ENCODE measurements around the gene TGFB1. TPM values are rescaled to one million over a fixed set of nuclear protein-coding genes. Genes with fewer than 3 reads are reported as not detected.
A peak's percentile ranks its signal among the peaks of the same experiment; 100 is the strongest.

TGFB1 gene
- total and polyA plus RNA-seq, 5 experiments from 2014 or later: 30.5 to 85.6 (median 45.4) TPM

- DNase-seq: no peak
- Mint-ChIP-seq H3K27me3 (no peaks in the 10 kb centered on the region), H3K36me3 (peaks cover 6 to 63% (median 21%) of the 10 kb centered on the region in 3 donors), H3K4me3 (no peak overlapping the region), H3K4me1 (peaks cover 22 to 46% (median 29%) of the 10 kb centered on the region in 4 donors), H3K9me3 (no peaks in the 10 kb centered on the region), H3K27ac (peak overlapping the region in 4 of 10 donors; percentile 17 to 80 (median 75))
- POLR2A ChIA-PET: interaction anchor here (0.9 to 2.2 kb wide), 6 partner anchors 9 to 55 kb away, joined by 3 to 9 read pairs (median 4); partner anchors contain the start of genes CCDC97 and HNRNPUL1
- ATAC-seq: no peak
These were observed 34.8 kb downstream of the TGFB1 start for GRCh38 chr19:41318696-41319499.

- peaks cover 11 to 73% (median 24%) of the 10 kb centered on the region in 3 donors for H3K36me3 Mint-ChIP-seq
- no peak for DNase-seq
These were observed 37.3 kb downstream of the TGFB1 start for GRCh38 chr19:41316306-41316920.

GRCh38 chr19:41311613-41312012, 42.1 kb downstream of the TGFB1 start:
- DNase-seq: no peak
- peaks cover 37 to 78% (median 68%) of the 10 kb centered on the region in 4 donors for H3K4me1 Mint-ChIP-seq
- no peak for ATAC-seq
- peak overlapping the region; percentile 36 to 99 (median 78) for H3K4me3 Mint-ChIP-seq
- no peaks in the 10 kb centered on the region for H3K9me3 Mint-ChIP-seq
- H3K27ac Mint-ChIP-seq: peak overlapping the region in 8 of 10 donors; percentile 43 to 98 (median 79)
- peaks cover 5 to 46% (median 16%) of the 10 kb centered on the region in 3 donors for H3K36me3 Mint-ChIP-seq
- peaks cover 0 to 3% (median 0%) of the 10 kb centered on the region in 5 donors for H3K27me3 Mint-ChIP-seq
- POLR2A ChIA-PET: interaction anchor here (10.5 to 11.3 kb wide), 2 partner anchors 41 to 48 kb away, joined by 180 to 300 read pairs; partner anchors contain the start of genes HNRNPUL1 and TGFB1

More at GRCh38 chr19:41316306-41316920, 37.3 kb downstream of the TGFB1 start:
- no peaks in the 10 kb centered on the region for H3K9me3 Mint-ChIP-seq
- peak overlapping the region in 4 of 10 donors; percentile 7 to 66 (median 21) for H3K27ac Mint-ChIP-seq
- ATAC-seq: no peak
- POLR2A ChIA-PET: interaction anchor here (1.0 to 2.5 kb wide), 2 partner anchors 11 to 26 kb away, joined by 4 to 10 read pairs; no protein-coding TSS in a partner anchor
- H3K27me3 Mint-ChIP-seq: no peaks in the 10 kb centered on the region
- peaks cover 22 to 47% (median 30%) of the 10 kb centered on the region in 4 donors for H3K4me1 Mint-ChIP-seq
- peak overlapping the region in 2 of 10 donors; percentile 15 to 45 for H3K4me3 Mint-ChIP-seq

- H3K27ac Mint-ChIP-seq: peak overlapping the region in 6 of 10 donors; percentile 62 to 99 (median 96)
- H3K4me3 Mint-ChIP-seq: peak overlapping the region; percentile 51 to 99 (median 96)
- H3K9me3 Mint-ChIP-seq: no peaks in the 10 kb centered on the region
- H3K36me3 Mint-ChIP-seq: peaks cover 5 to 44% (median 10%) of the 10 kb centered on the region in 3 donors
- H3K27me3 Mint-ChIP-seq: peaks cover 0 to 3% (median 0%) of the 10 kb centered on the region in 5 donors
- POLR2A ChIA-PET: interaction anchor here (1.3 to 11.3 kb wide), 5 partner anchors 9 to 47 kb away, joined by 6 to 300 read pairs (median 8); partner anchors contain the start of genes HNRNPUL1 and TGFB1
- peaks cover 35 to 80% (median 74%) of the 10 kb centered on the region in 4 donors for H3K4me1 Mint-ChIP-seq
- DNase-seq (no peak), ATAC-seq (no peak)
These were observed 42.6 kb downstream of the TGFB1 start for GRCh38 chr19:41311072-41311471.

GRCh38 chr19:41310033-41310831, 43.5 kb downstream of the TGFB1 start, which contains the start of gene CCDC97:
Gene CCDC97 (plus strand): TSS chr19:41310172. CDS start chr19:41310311, 139 bp downstream.
- Mint-ChIP-seq H3K27me3 (peaks cover 0 to 3% (median 0%) of the 10 kb centered on the region in 5 donors), H3K9me3 (no peaks in the 10 kb centered on the region), H3K4me1 (peaks cover 34 to 85% (median 82%) of the 10 kb centered on the region in 4 donors), H3K4me3 (peak within 1 kb of the TSS; percentile 93 to 99 (median 97)), H3K27ac (peak within 1 kb of the TSS; percentile 94 to 100 (median 99)), H3K36me3 (peaks cover 5 to 48% (median 12%) of the 10 kb centered on the region in 3 donors)
- peak; percentile 82 to 97 (median 90) for DNase-seq
- ATAC-seq: peak; percentile 67 to 69
- POLR2A ChIA-PET: interaction anchor here (0.5 to 11.3 kb wide), 14 partner anchors 8 to 239 kb away, joined by 3 to 300 read pairs (median 7); partner anchors contain the start of genes B9D2, DMAC2, HNRNPUL1 and TGFB1

GRCh38 chr19:41309180-41310032, 44.3 kb downstream of the TGFB1 start:
- Mint-ChIP-seq H3K9me3 (no peaks in the 10 kb centered on the region), H3K27me3 (peaks cover 0 to 3% (median 0%) of the 10 kb centered on the region in 5 donors), H3K4me3 (peak overlapping the region; percentile 93 to 99 (median 97)), H3K36me3 (peaks cover 5 to 54% (median 14%) of the 10 kb centered on the region in 3 donors), H3K27ac (peak overlapping the region; percentile 94 to 100 (median 99)), H3K4me1 (peaks cover 35 to 92% (median 89%) of the 10 kb centered on the region in 4 donors)
- ATAC-seq (peak in 1 of 2 donors; percentile 0), DNase-seq (no peak)
- POLR2A ChIA-PET: interaction anchor here (0.6 to 11.3 kb wide), 23 partner anchors 8 to 561 kb away, joined by 3 to 300 read pairs (median 6); partner anchors contain the start of genes B9D2, DMAC2, HNRNPUL1 and TGFB1

GRCh38 chr19:41308450-41309179, 45.1 kb downstream of the TGFB1 start:
- peak; percentile 56 to 63 for ATAC-seq
- H3K27ac Mint-ChIP-seq: peak overlapping the region; percentile 94 to 100 (median 99)
- peaks cover 5 to 54% (median 21%) of the 10 kb centered on the region in 3 donors for H3K36me3 Mint-ChIP-seq
- peaks cover 40 to 96% (median 93%) of the 10 kb centered on the region in 4 donors for H3K4me1 Mint-ChIP-seq
- peak overlapping the region; percentile 93 to 99 (median 97) for H3K4me3 Mint-ChIP-seq
- H3K27me3 Mint-ChIP-seq: peaks cover 0 to 3% (median 0%) of the 10 kb centered on the region in 5 donors
- DNase-seq: peak; percentile 85 to 99 (median 91)
- POLR2A ChIA-PET: interaction anchor here (0.6 to 11.3 kb wide), 18 partner anchors 10 to 560 kb away, joined by 3 to 300 read pairs (median 4); partner anchors contain the start of genes B9D2, HNRNPUL1 and TGFB1
- no peaks in the 10 kb centered on the region for H3K9me3 Mint-ChIP-seq

- Mint-ChIP-seq H3K27me3 (peaks cover 0 to 3% (median 0%) of the 10 kb centered on the region in 5 donors), H3K9me3 (no peaks in the 10 kb centered on the region), H3K36me3 (peaks cover 0 to 54% (median 17%) of the 10 kb centered on the region in 3 donors), H3K4me3 (peak overlapping the region; percentile 93 to 99 (median 97)), H3K4me1 (peaks cover 36 to 95% (median 93%) of the 10 kb centered on the region in 4 donors), H3K27ac (peak overlapping the region; percentile 94 to 100 (median 99))
- peak; percentile 1 to 3 for ATAC-seq
- POLR2A ChIA-PET: interaction anchor here (0.6 to 11.3 kb wide), 11 partner anchors 9 to 501 kb away, joined by 3 to 300 read pairs (median 11); partner anchors contain the start of genes B9D2, HNRNPUL1 and TGFB1
- DNase-seq: no peak
These were observed 45.7 kb downstream of the TGFB1 start for GRCh38 chr19:41307954-41308449.

GRCh38 chr19:41307090-41307875, 46.4 kb downstream of the TGFB1 start:
- H3K4me1 Mint-ChIP-seq: peaks cover 41 to 97% (median 95%) of the 10 kb centered on the region in 4 donors
- ATAC-seq (peak; percentile 26 to 35), DNase-seq (peak in 4 of 10 donors; percentile 39 to 79 (median 75))
- H3K27me3 Mint-ChIP-seq: peaks cover 0 to 3% (median 0%) of the 10 kb centered on the region in 5 donors
- H3K9me3 Mint-ChIP-seq: no peaks in the 10 kb centered on the region
- peaks cover 0 to 54% (median 21%) of the 10 kb centered on the region in 3 donors for H3K36me3 Mint-ChIP-seq
- POLR2A ChIA-PET: interaction anchor here (0.6 to 11.3 kb wide), 11 partner anchors 8 to 105 kb away, joined by 3 to 300 read pairs (median 11); partner anchors contain the start of genes B9D2, HNRNPUL1 and TGFB1
- H3K4me3 Mint-ChIP-seq: peak overlapping the region; percentile 68 to 99 (median 96)
- H3K27ac Mint-ChIP-seq: peak overlapping the region; percentile 94 to 100 (median 99)
